CD4-positive, alpha-beta T cell (primary cell): ENCODE measurements around the gene OGG1. TPM values are rescaled to one million over a fixed set of nuclear protein-coding genes. Genes with fewer than 3 reads are reported as not detected.

Experiments used
- ATAC-seq: fragments of 200-7000 bp; cut with Tn5 transposase; one replicate; pipeline ENCODE4 v1.10.0; 2022; ENCODE audit warnings: mild to moderate bottlenecking; ENCODE audit not compliant: poor library complexity
- CTCF ChIA-PET: fragments of 350-600 bp; sonication (Branson Sonifier 250); formaldehyde crosslinking; loops from one replicate; lab custom pipeline; 2021; ENCODE audit warnings: antibody characterized with exemption, inconsistent platforms; lab: Charles Lee
- POLR2A ChIA-PET: fragments of 350-600 bp; sonication (Branson Sonifier 250); formaldehyde crosslinking; loops from one replicate; lab custom pipeline; 2021; ENCODE audit warnings: antibody characterized with exemption, inconsistent platforms; lab: Charles Lee
- DNase-seq, 14 experiments: peaks; one replicate each; pipeline ENCODE4 v3.0.0-alpha.2; 2013 to 2020; ENCODE audit warnings: mixed read lengths in 2 of 14
- H3K27ac ChIP-seq, 2 donors: one replicate each; pipeline versions ENCODE4 v1.5.1 to v1.7.0; 2013; ENCODE audit warnings: low read length in 2 of 2, low read depth in 1 of 2, mild to moderate bottlenecking in 1 of 2
- H3K27me3 ChIP-seq, 2 experiments: 1 replicate in 1 of 2; 2 replicates in 1 of 2; pipeline versions ENCODE4 v1.6.1 to v1.7.0; 2013; ENCODE audit warnings: low read length in 2 of 2, control low read depth in 1 of 2, mild to moderate bottlenecking in 1 of 2, moderate library complexity in 1 of 2; ENCODE audit not compliant: insufficient read depth in 2 of 2, control insufficient read depth in 1 of 2
- H3K36me3 ChIP-seq: one replicate; pipeline ENCODE4 v1.6.1; 2013; ENCODE audit warnings: low read length, control low read depth; ENCODE audit not compliant: insufficient read depth
- H3K4me1 ChIP-seq: one replicate; pipeline ENCODE4 v1.6.1; 2013; ENCODE audit warnings: low read length, control low read depth; ENCODE audit not compliant: insufficient read depth
- H3K4me3 ChIP-seq: one replicate; pipeline ENCODE4 v1.5.1; 2013; ENCODE audit warnings: mild to moderate bottlenecking, low read length, moderate library complexity
- H3K9me3 ChIP-seq, 2 experiments: 1 replicate in 1 of 2; 2 replicates in 1 of 2; pipeline versions ENCODE4 v1.6.1 to v1.7.0; 2013; ENCODE audit warnings: low read length in 2 of 2, mild to moderate bottlenecking in 2 of 2, control low read depth in 1 of 2, moderate library complexity in 1 of 2; ENCODE audit not compliant: control insufficient read depth in 1 of 2, insufficient read depth in 1 of 2
- H3K27ac Mint-ChIP-seq: one replicate; pipeline ENCODE4 v1.8.0; 2020; ENCODE audit warnings: mixed read lengths
- H3K27me3 Mint-ChIP-seq: one replicate; pipeline ENCODE4 v1.8.0; 2021; ENCODE audit warnings: mixed read lengths
- H3K36me3 Mint-ChIP-seq: one replicate; pipeline ENCODE4 v1.8.0; 2021; ENCODE audit warnings: low read depth, mixed read lengths
- H3K4me1 Mint-ChIP-seq: one replicate; pipeline ENCODE4 v1.8.0; 2021; ENCODE audit warnings: low read depth, mixed read lengths
- H3K4me3 Mint-ChIP-seq: one replicate; pipeline ENCODE4 v1.8.0; 2020; ENCODE audit warnings: mild to moderate bottlenecking, mixed read lengths
- H3K9me3 Mint-ChIP-seq: one replicate; pipeline ENCODE4 v1.8.0; 2020; ENCODE audit warnings: mixed read lengths
- CTCF ChIP-seq: fragments of 200-600 bp; IDR thresholded peaks from one replicate; pipeline ENCODE4 v1.8.0; 2022; ENCODE audit warnings: antibody characterized with exemption, mild to moderate bottlenecking
- intact Hi-C, 2 experiments: fragments of 100-400 bp; cut with DNase I in 1 of 2; cut with micrococcal nuclease in 1 of 2; formaldehyde crosslinking; loops; one replicate each; pipeline versions ENCODE4 v1.15.1 to v1.9.0; 2023 to 2025; cut with DNase I, micrococcal nuclease
- total RNA-seq, 174 experiments: library from RNA in 2 of 174; stranded (reverse) in 2 of 174; gene quantifications; one replicate each; pipeline ENCODE4 v1.2.3 and lab custom pipeline; 2021 to 2026

OGG1 gene
- total RNA-seq, 2 experiments from 2014 or later = 7.1 to 8.9 TPM

- TF ChIP-seq CTCF = no peak
- no peak overlapping the region for H3K4me3 Mint-ChIP-seq
- peaks cover 3% of the 10 kb centered on the region for H3K36me3 Mint-ChIP-seq
- Histone ChIP-seq H3K27ac (no peak overlapping the region), H3K4me3 (no peak overlapping the region), H3K4me1 (peaks cover 29% of the 10 kb centered on the region), H3K36me3 (peaks cover 8% of the 10 kb centered on the region), H3K27me3 (no peaks in the 10 kb centered on the region), H3K9me3 (no peaks in the 10 kb centered on the region)
- H3K9me3 Mint-ChIP-seq = no peaks in the 10 kb centered on the region
- H3K27me3 Mint-ChIP-seq = no peaks in the 10 kb centered on the region
- no peak overlapping the region for H3K27ac Mint-ChIP-seq
- ATAC-seq = no peak
- intact Hi-C loops = no loop called here
- H3K4me1 Mint-ChIP-seq = peaks cover 18% of the 10 kb centered on the region
- ChIA-PET POLR2A (interaction anchor here (0.9 to 1.4 kb wide), 2 partner anchors 25 to 27 kb away, joined by 4 read pairs; partner anchors contain the start of gene ARPC4), CTCF (no interaction called here)
- no peak for DNase-seq
Measured at GRCh38 chr3:9765865-9766264, 16.1 kb downstream of the OGG1 start.

- no peak overlapping the region for H3K27ac Mint-ChIP-seq
- Histone ChIP-seq H3K9me3 (no peaks in the 10 kb centered on the region), H3K4me3 (no peak overlapping the region), H3K4me1 (peaks cover 29% of the 10 kb centered on the region), H3K36me3 (peaks cover 4% of the 10 kb centered on the region), H3K27me3 (no peaks in the 10 kb centered on the region), H3K27ac (no peak overlapping the region)
- peaks cover 18% of the 10 kb centered on the region for H3K4me1 Mint-ChIP-seq
- H3K27me3 Mint-ChIP-seq = no peaks in the 10 kb centered on the region
- intact Hi-C loops = no loop called here
- CTCF ChIA-PET = no interaction called here
- no peaks in the 10 kb centered on the region for H3K36me3 Mint-ChIP-seq
- DNase-seq = no peak
- ATAC-seq = no peak
- POLR2A ChIA-PET = interaction anchor here (0.9 kb wide), 1 partner anchor 25 kb away, joined by 3 read pairs; the partner anchor contains the start of genes ARPC4 and TADA3
- H3K9me3 Mint-ChIP-seq = no peaks in the 10 kb centered on the region
- no peak overlapping the region for H3K4me3 Mint-ChIP-seq
- no peak for TF ChIP-seq CTCF
Measured at GRCh38 chr3:9767418-9767817, 17.7 kb downstream of the OGG1 start.

GRCh38 chr3:9768141-9768775, 18.5 kb downstream of the OGG1 start:
- CTCF ChIA-PET = no interaction called here
- ATAC-seq (no peak), DNase-seq (no peak)
- H3K27me3 ChIP-seq = no peaks in the 10 kb centered on the region
- Mint-ChIP-seq H3K27ac (peak overlapping the region; percentile 16), H3K27me3 (no peaks in the 10 kb centered on the region), H3K9me3 (no peaks in the 10 kb centered on the region), H3K4me3 (no peak overlapping the region), H3K36me3 (no peaks in the 10 kb centered on the region), H3K4me1 (peaks cover 18% of the 10 kb centered on the region)
- H3K36me3 ChIP-seq = no peaks in the 10 kb centered on the region
- intact Hi-C loops = no loop called here
- peaks cover 29% of the 10 kb centered on the region for H3K4me1 ChIP-seq
- no peak for TF ChIP-seq CTCF
- H3K27ac ChIP-seq = no peak overlapping the region
- no peaks in the 10 kb centered on the region for H3K9me3 ChIP-seq
- H3K4me3 ChIP-seq = no peak overlapping the region
- POLR2A ChIA-PET = interaction anchor here (2.7 kb wide), 1 partner anchor 24 kb away, joined by 11 read pairs; the partner anchor contains the start of genes ARPC4 and TADA3
